K562 (cell line): ENCODE measurements around the gene GUK1. TPM values are rescaled to one million over a fixed set of nuclear protein-coding genes. Genes with fewer than 3 reads are reported as not detected.

Experiments
- CBX1 ChIP-seq: sonication (generic); IDR thresholded peaks from 2 replicates; pipeline ENCODE4 v1.6.1; 2016; ENCODE audit warnings: antibody characterized with exemption, low read depth, mild to moderate bottlenecking
- FOXA1 ChIP-seq: fragments of 450-650 bp; IDR thresholded peaks from 2 replicates; pipeline ENCODE4 v1.6.1; 2016; ENCODE audit warnings: mild to moderate bottlenecking, borderline replicate concordance
- FOXJ3 ChIP-seq: sonication (generic); formaldehyde crosslinking; IDR thresholded peaks from 2 replicates; pipeline ENCODE4 v1.4.0; 2020; ENCODE audit warnings: mild to moderate bottlenecking, missing genetic modification reagents
- FOXK1 ChIP-seq: sonication (generic); formaldehyde crosslinking; IDR thresholded peaks from 2 replicates; pipeline ENCODE4 v1.8.0; 2022; ENCODE audit warnings: missing genetic modification reagents, mild to moderate bottlenecking, borderline replicate concordance
- GTF3C2 ChIP-seq: IDR thresholded peaks from 3 replicates; pipeline ENCODE4 v1.6.1; 2011; ENCODE audit warnings: borderline replicate concordance, mild to moderate bottlenecking, moderate library complexity; ENCODE audit not compliant: insufficient read length; ENCODE audit errors: extremely low read depth
- JUN ChIP-seq, 2 experiments: sonication (generic) in 1 of 2; formaldehyde crosslinking in 1 of 2; IDR thresholded peaks; 2 replicates each; pipeline versions ENCODE4 v1.6.1 to v1.8.0; 2012 to 2022; ENCODE audit warnings: borderline replicate concordance in 2 of 2, mild to moderate bottlenecking in 2 of 2, improper control_type of control experiment in 1 of 2, low read depth in 1 of 2, low read length in 1 of 2, missing genetic modification reagents in 1 of 2
- MCM5 ChIP-seq: fragments of 450-650 bp; IDR thresholded peaks from 2 replicates; pipeline ENCODE4 v1.6.1; 2016; ENCODE audit warnings: low read depth
- MTF1 ChIP-seq: fragments of 250-450 bp; sonication (Bioruptor Pico); IDR thresholded peaks from 2 replicates; pipeline ENCODE4 v1.9.0; 2021; ENCODE audit warnings: moderate library complexity, mild to moderate bottlenecking, inconsistent platforms, borderline replicate concordance
- POU5F1 ChIP-seq: fragments of 150-350 bp; IDR thresholded peaks from 2 replicates; pipeline ENCODE4 v1.6.1; 2014; ENCODE audit warnings: borderline replicate concordance, low read length, low read depth, mild to moderate bottlenecking; ENCODE audit not compliant: partially characterized antibody
- RUNX1 ChIP-seq: sonication (generic); IDR thresholded peaks from 2 replicates; pipeline ENCODE4 v1.6.1; 2016; ENCODE audit warnings: antibody characterized with exemption, low read depth
- SMARCA4 ChIP-seq: fragments of 450-650 bp; IDR thresholded peaks from 2 replicates; pipeline ENCODE4 v1.6.1; 2016
- SMC3 ChIP-seq: conservative IDR thresholded peaks from 2 replicates; pipeline ENCODE4 v1.6.1; 2011; ENCODE audit warnings: low read depth, low read length, improper control_type of control experiment; ENCODE audit not compliant: insufficient read depth
- STAT5A ChIP-seq: IDR thresholded peaks from 2 replicates; pipeline ENCODE4 v1.6.1; 2012; ENCODE audit warnings: low read length, inconsistent platforms, borderline replicate concordance
- USF1 ChIP-seq: sonication (generic); formaldehyde crosslinking; IDR thresholded peaks from 2 replicates; pipeline ENCODE4 v1.9.0; 2022; ENCODE audit warnings: mild to moderate bottlenecking, missing genetic modification reagents
- XRCC4 ChIP-seq: IDR thresholded peaks from one replicate; pipeline ENCODE4 v1.6.1; 2011; ENCODE audit not compliant: insufficient read depth, insufficient read length; ENCODE audit errors: extremely low read depth
- ZFP36 ChIP-seq: fragments of 150-350 bp; IDR thresholded peaks from 2 replicates; pipeline ENCODE4 v1.6.1; 2018; ENCODE audit warnings: low read length, low read depth; ENCODE audit not compliant: partially characterized antibody
- ZNF12 ChIP-seq: sonication (generic); formaldehyde crosslinking; IDR thresholded peaks from 2 replicates; pipeline ENCODE4 v1.4.0; 2020; ENCODE audit warnings: mild to moderate bottlenecking, missing genetic modification reagents
- ZNF239 ChIP-seq: fragments of 250-450 bp; sonication (Bioruptor Pico); IDR thresholded peaks from 2 replicates; pipeline ENCODE4 v1.4.0; 2020; ENCODE audit warnings: mild to moderate bottlenecking
- polyA plus RNA-seq, 8 experiments: library from polyadenylated mRNA; depleted of rRNA in 4 of 8; stranded (reverse) in 5 of 8; unstranded in 3 of 8; fragments of >200 nt; fragmentation: Nextera tagmentation in 2 of 8; fragmentation: Illumina TruSeq in 1 of 8; extraction: Ambion mirVana in 2 of 8; extraction: Trizol in 1 of 8; gene quantifications; 2 replicates each; pipeline versions ENCODE4 v1.2.1 to v1.2.3, GENCODE V29; 2011 to 2014; ENCODE audit warnings: inconsistent platforms in 1 of 8, missing spikeins in 1 of 8
- total RNA-seq, 7 experiments: library from RNA; depleted of rRNA in 6 of 7; stranded (reverse); fragments of >200 nt in 6 of 7; fragmentation: Illumina TruSeq in 2 of 7; extraction: Trizol in 2 of 7; gene quantifications; 2 replicates each; pipeline versions ENCODE4 v1.2.1 to v1.2.3, GENCODE V29; 2011 to 2021; ENCODE audit warnings: low replicate concordance in 1 of 7
- TF ChIP-seq, protein P1 (sequence below): fragments of 250-450 bp; sonication (Bioruptor Pico); IDR thresholded peaks from 2 replicates; pipeline ENCODE4 v1.8.0; 2022; ENCODE audit warnings: inconsistent platforms, mild to moderate bottlenecking, moderate library complexity, borderline replicate concordance
- TF ChIP-seq, protein P2 (sequence below): sonication (generic); formaldehyde crosslinking; IDR thresholded peaks from 2 replicates; pipeline ENCODE4 v1.4.0; 2020; ENCODE audit warnings: mild to moderate bottlenecking, missing genetic modification reagents

Gene GUK1
- total and polyA plus RNA-seq, 9 of the 15 experiments (the other 6 are each of a cell fraction or from before 2014, with no cell fraction given), result 7.0 to 331 (median 132) TPM

DNA sequence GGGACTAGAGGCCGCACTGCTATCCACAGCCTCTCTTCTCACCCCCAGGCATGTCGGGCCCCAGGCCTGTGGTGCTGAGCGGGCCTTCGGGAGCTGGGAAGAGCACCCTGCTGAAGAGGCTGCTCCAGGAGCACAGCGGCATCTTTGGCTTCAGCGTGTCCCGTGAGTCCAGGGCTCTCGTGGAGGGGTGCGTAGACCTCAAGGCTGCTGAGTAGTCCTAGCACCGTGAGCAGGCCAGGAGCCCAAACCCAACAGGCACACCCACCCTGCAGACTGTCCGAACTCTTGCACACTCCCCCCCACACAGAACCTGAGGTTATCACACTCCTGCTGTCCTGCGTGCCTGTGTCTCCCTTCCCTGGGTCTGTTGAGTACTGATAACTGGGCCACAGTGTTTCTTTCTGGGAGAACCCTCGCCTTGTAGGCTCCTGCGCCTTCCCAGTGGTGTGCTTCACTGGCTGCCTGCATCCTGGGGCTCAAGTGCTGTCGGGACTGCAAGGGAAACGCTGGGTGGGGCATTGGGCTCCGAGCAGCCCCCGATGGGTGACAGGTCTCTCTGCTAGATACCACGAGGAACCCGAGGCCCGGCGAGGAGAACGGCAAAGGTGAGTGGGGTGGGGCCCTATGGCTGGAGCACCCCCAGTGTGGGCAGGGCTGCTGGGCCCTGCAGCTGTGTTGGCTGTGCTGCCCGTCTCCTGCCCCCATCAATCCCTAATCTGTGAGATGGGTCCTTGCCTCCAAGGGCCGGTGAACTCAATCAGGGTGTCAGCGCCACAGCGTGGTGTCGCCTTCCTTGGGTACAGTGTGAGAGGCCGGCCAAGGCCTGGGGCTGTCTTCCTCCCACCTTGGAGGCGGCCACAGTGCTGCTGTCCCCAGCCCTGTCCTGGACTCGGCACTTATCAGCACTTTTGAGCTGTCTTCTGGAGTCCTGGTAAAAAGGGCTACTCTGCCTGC, 5.7 kb downstream of the GUK1 start (continued):
- no peak for TF ChIP-seq POU5F1
- no peak for TF ChIP-seq CBX1
- no peak for TF ChIP-seq SMC3
- no peak for TF ChIP-seq FOXJ3 (CRISPR knock-in tag)
- TF ChIP-seq MCM5, result no peak
- no peak for TF ChIP-seq ZNF12
- peak; percentile 83; the same call in 1 of the 2 replicates for TF ChIP-seq RUNX1
- no peak for TF ChIP-seq ZNF239 (CRISPR knock-in tag)
- no peak for TF ChIP-seq MTF1 (CRISPR knock-in tag)
- no peak for TF ChIP-seq FOXA1
- no peak for TF ChIP-seq XRCC4
- TF ChIP-seq FOXK1 (CRISPR knock-in tag), result no peak
- peak; percentile 89 for TF ChIP-seq STAT5A
- no peak for TF ChIP-seq ZFP36
- no peak for TF ChIP-seq GTF3C2
- TF ChIP-seq, protein P1, sequence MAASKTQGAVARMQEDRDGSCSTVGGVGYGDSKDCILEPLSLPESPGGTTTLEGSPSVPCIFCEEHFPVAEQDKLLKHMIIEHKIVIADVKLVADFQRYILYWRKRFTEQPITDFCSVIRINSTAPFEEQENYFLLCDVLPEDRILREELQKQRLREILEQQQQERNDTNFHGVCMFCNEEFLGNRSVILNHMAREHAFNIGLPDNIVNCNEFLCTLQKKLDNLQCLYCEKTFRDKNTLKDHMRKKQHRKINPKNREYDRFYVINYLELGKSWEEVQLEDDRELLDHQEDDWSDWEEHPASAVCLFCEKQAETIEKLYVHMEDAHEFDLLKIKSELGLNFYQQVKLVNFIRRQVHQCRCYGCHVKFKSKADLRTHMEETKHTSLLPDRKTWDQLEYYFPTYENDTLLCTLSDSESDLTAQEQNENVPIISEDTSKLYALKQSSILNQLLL, result no peak
- peak; percentile 33; the same call in 1 of the 2 replicates for TF ChIP-seq USF1 (CRISPR knock-in tag)
- TF ChIP-seq SMARCA4, result peak; percentile 95
- TF ChIP-seq, protein P2, sequence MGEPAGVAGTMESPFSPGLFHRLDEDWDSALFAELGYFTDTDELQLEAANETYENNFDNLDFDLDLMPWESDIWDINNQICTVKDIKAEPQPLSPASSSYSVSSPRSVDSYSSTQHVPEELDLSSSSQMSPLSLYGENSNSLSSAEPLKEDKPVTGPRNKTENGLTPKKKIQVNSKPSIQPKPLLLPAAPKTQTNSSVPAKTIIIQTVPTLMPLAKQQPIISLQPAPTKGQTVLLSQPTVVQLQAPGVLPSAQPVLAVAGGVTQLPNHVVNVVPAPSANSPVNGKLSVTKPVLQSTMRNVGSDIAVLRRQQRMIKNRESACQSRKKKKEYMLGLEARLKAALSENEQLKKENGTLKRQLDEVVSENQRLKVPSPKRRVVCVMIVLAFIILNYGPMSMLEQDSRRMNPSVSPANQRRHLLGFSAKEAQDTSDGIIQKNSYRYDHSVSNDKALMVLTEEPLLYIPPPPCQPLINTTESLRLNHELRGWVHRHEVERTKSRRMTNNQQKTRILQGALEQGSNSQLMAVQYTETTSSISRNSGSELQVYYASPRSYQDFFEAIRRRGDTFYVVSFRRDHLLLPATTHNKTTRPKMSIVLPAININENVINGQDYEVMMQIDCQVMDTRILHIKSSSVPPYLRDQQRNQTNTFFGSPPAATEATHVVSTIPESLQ (CRISPR knock-in tag), result no peak
- TF ChIP-seq JUN (IDR thresholded peaks at IDR 0.05; ENCODE audit: borderline replicate concordance, low read depth, low read length), result no peak
- TF ChIP-seq JUN (CRISPR knock-in tag; IDR thresholded peaks at IDR 0.05; ENCODE audit: borderline replicate concordance), result no peak
